GM23338 (cell line): ENCODE data around the gene ZNF226. TPM values are rescaled to one million over a fixed set of nuclear protein-coding genes. Genes with fewer than 3 reads are reported as not detected.

Source experiments
- ATAC-seq: fragments of 200-7000 bp; cut with Tn5 transposase; 3 replicates; pipeline ENCODE4 v1.9.1; 2020
- DNase-seq: peaks from one replicate; pipeline ENCODE4 v3.0.0-alpha.2; 2015; ENCODE audit warnings: low spot score
- H2AFZ ChIP-seq: fragments of 200-600 bp; sonication (generic); 2 replicates; pipeline ENCODE4 v1.8.0; 2016; ENCODE audit warnings: antibody characterized with exemption, mild to moderate bottlenecking, moderate library complexity
- H3F3A ChIP-seq: fragments of 200-600 bp; sonication (generic); replicated peaks from 2 replicates; pipeline ENCODE4 v1.8.0; 2017; ENCODE audit warnings: antibody characterized with exemption, mixed run types, low read depth
- H3K27ac ChIP-seq: fragments of 200-600 bp; sonication (generic); 2 replicates; pipeline ENCODE4 v1.6.1; 2016; ENCODE audit warnings: low read depth
- H3K27me3 ChIP-seq: fragments of 200-600 bp; sonication (generic); 2 replicates; pipeline ENCODE4 v1.8.0; 2016; ENCODE audit warnings: mild to moderate bottlenecking, mixed run types, moderate library complexity; ENCODE audit not compliant: insufficient read depth
- H3K36me3 ChIP-seq: fragments of 200-600 bp; sonication (generic); 2 replicates; pipeline ENCODE4 v1.8.0; 2016; ENCODE audit warnings: mild to moderate bottlenecking; ENCODE audit not compliant: insufficient read depth
- H3K4me1 ChIP-seq: fragments of 200-600 bp; sonication (generic); 2 replicates; pipeline ENCODE4 v1.8.0; 2016; ENCODE audit warnings: mild to moderate bottlenecking, moderate library complexity; ENCODE audit not compliant: insufficient read depth
- H3K4me2 ChIP-seq: fragments of 200-600 bp; sonication (generic); 2 replicates; pipeline ENCODE4 v1.7.1; 2017; ENCODE audit warnings: mixed run types
- H3K4me3 ChIP-seq: fragments of 200-600 bp; sonication (generic); 2 replicates; pipeline ENCODE4 v1.6.1; 2016; ENCODE audit warnings: mixed run types
- H3K79me2 ChIP-seq: fragments of 200-600 bp; sonication (generic); replicated peaks from 2 replicates; pipeline ENCODE4 v1.8.0; 2017; ENCODE audit warnings: mild to moderate bottlenecking; ENCODE audit not compliant: insufficient read depth
- H3K9me2 ChIP-seq: fragments of 200-600 bp; sonication (generic); 2 replicates; pipeline ENCODE4 v1.8.0; 2017; ENCODE audit not compliant: insufficient read depth
- H4K20me1 ChIP-seq: fragments of 200-600 bp; sonication (generic); replicated peaks from 2 replicates; pipeline ENCODE4 v1.8.0; 2017; ENCODE audit warnings: mild to moderate bottlenecking; ENCODE audit not compliant: insufficient read depth
- H3K27ac Mint-ChIP-seq: 2 replicates; pipeline ENCODE4 v1.8.0; 2020; ENCODE audit warnings: inconsistent platforms, mild to moderate bottlenecking, moderate library complexity, mixed read lengths
- H3K27me3 Mint-ChIP-seq: 3 replicates; pipeline ENCODE4 v1.8.0; 2022; ENCODE audit warnings: low read depth, mild to moderate bottlenecking, moderate library complexity, mixed read lengths, inconsistent platforms; ENCODE audit not compliant: insufficient read depth, poor library complexity
- H3K36me3 Mint-ChIP-seq: 3 replicates; pipeline ENCODE4 v1.8.0; 2021; ENCODE audit warnings: low read depth, mild to moderate bottlenecking, inconsistent platforms, moderate library complexity, mixed read lengths
- H3K4me1 Mint-ChIP-seq: 3 replicates; pipeline ENCODE4 v1.8.0; 2020; ENCODE audit warnings: mild to moderate bottlenecking, inconsistent platforms, mixed read lengths
- H3K4me3 Mint-ChIP-seq: 3 replicates; pipeline ENCODE4 v1.8.0; 2021; ENCODE audit warnings: moderate library complexity, mild to moderate bottlenecking, inconsistent platforms, mixed read lengths
- H3K9me3 Mint-ChIP-seq: 3 replicates; pipeline ENCODE4 v1.8.0; 2020; ENCODE audit warnings: moderate library complexity, mild to moderate bottlenecking, inconsistent platforms, mixed read lengths
- CTCF ChIP-seq, 2 experiments: fragments of 200-600 bp in 1 of 2; sonication (generic) in 1 of 2; conservative IDR thresholded peaks; 2 replicates each; pipeline versions ENCODE4 v1.5.1 to v1.6.1; 2016 to 2017; ENCODE audit warnings: antibody characterized with exemption in 2 of 2, low read depth in 2 of 2, mild to moderate bottlenecking in 2 of 2, moderate library complexity in 1 of 2
- ETS1 ChIP-seq: IDR thresholded peaks from 2 replicates; pipeline ENCODE4 v1.6.1; 2016; ENCODE audit warnings: antibody characterized with exemption
- NANOG ChIP-seq: IDR thresholded peaks from 2 replicates; pipeline ENCODE4 v1.6.1; 2016; ENCODE audit warnings: antibody characterized with exemption, borderline replicate concordance
- POLR2AphosphoS5 ChIP-seq: IDR thresholded peaks from 2 replicates; pipeline ENCODE4 v1.6.1; 2016; ENCODE audit warnings: antibody characterized with exemption, low read depth
- STAT1 ChIP-seq: IDR thresholded peaks from one replicate; pipeline ENCODE4 v1.6.1; 2016; ENCODE audit warnings: antibody characterized with exemption; ENCODE audit not compliant: unreplicated experiment
- ZNF331 ChIP-seq: fragments of 250-450 bp; sonication (Bioruptor Pico); IDR thresholded peaks from 2 replicates; pipeline ENCODE4 v1.5.0; 2020; ENCODE audit warnings: low read depth, mild to moderate bottlenecking, moderate library complexity
- polyA plus RNA-seq: library from polyadenylated mRNA; unstranded; fragments of >200 nt; fragmentation: Nextera tagmentation; extraction: Ambion mirVana; gene quantifications from 2 replicates; pipeline ENCODE4 v1.2.1, GENCODE V29; 2016
- total RNA-seq: library from RNA; depleted of rRNA; stranded (reverse); fragments of >200 nt; shearing (Covaris generic); gene quantifications from 2 replicates; pipeline ENCODE4 v1.2.3, GENCODE V29; 2014
- TF ChIP-seq, protein P1 (sequence below): fragments of 250-450 bp; sonication (Bioruptor Pico); IDR thresholded peaks from 2 replicates; pipeline ENCODE4 v1.5.0; 2020; ENCODE audit warnings: mild to moderate bottlenecking, moderate library complexity

ZNF226 gene
- total and polyA plus RNA-seq, 2 experiments from 2014 or later: 10.5 to 11.7 TPM

- Histone ChIP-seq H3F3A (no peaks in the 10 kb centered on the region), H3K27ac (no peak within 1 kb of the TSS), H3K4me1 (peaks cover 4% of the 10 kb centered on the region; the same call in 1 of the 2 replicates), H3K4me3 (peak within 1 kb of the TSS; percentile 97), H2AFZ (peak within 1 kb of the TSS; percentile 100), H3K27me3 (no peaks in the 10 kb centered on the region), H4K20me1 (no peaks in the 10 kb centered on the region), H3K36me3 (no peaks in the 10 kb centered on the region; the same call in 1 of the 2 replicates), H3K4me2 (peak within 1 kb of the TSS; percentile 86), H3K9me2 (no peaks in the 10 kb centered on the region), H3K79me2 (peaks cover 6% of the 10 kb centered on the region; the same call in 1 of the 2 replicates)
- H3K4me1 Mint-ChIP-seq: peaks cover 7% of the 10 kb centered on the region; the same call in 2 of the 3 replicates
- peak; percentile 94 for ATAC-seq
- peak within 1 kb of the TSS; percentile 96 for H3K4me3 Mint-ChIP-seq
- TF ChIP-seq POLR2AphosphoS5 (peak; percentile 66), ZNF331 (CRISPR knock-in tag) (no peak), ETS1 (peak; percentile 84)
- no peaks in the 10 kb centered on the region for H3K9me3 Mint-ChIP-seq
- peak; percentile 76 for DNase-seq
- peaks cover 12% of the 10 kb centered on the region; the same call in 2 of the 3 replicates for H3K36me3 Mint-ChIP-seq
- H3K27ac Mint-ChIP-seq: peak within 1 kb of the TSS; percentile 11
- peaks cover 10% of the 10 kb centered on the region for H3K27me3 Mint-ChIP-seq
Observed at GRCh38 chr19:44141191-44142058, 23.5 kb upstream of the ZNF226 start, which contains the start of gene ZNF234. ZNF234 (plus strand) TSS chr19:44141554; CDS start chr19:44144633, 3,079 bp downstream.

GRCh38 chr19:44142059-44142433 lies 22.9 kb upstream of the ZNF226 start:
- peaks cover 12% of the 10 kb centered on the region; the same call in 2 of the 3 replicates for H3K36me3 Mint-ChIP-seq
- Histone ChIP-seq H3K79me2 (peaks cover 6% of the 10 kb centered on the region; the same call in 1 of the 2 replicates), H2AFZ (peak overlapping the region; percentile 100), H3F3A (no peaks in the 10 kb centered on the region), H3K27me3 (no peaks in the 10 kb centered on the region), H3K27ac (no peak overlapping the region), H3K4me3 (peak overlapping the region; percentile 97), H3K36me3 (no peaks in the 10 kb centered on the region; the same call in 1 of the 2 replicates), H3K4me2 (peak overlapping the region; percentile 86), H3K4me1 (peaks cover 4% of the 10 kb centered on the region; the same call in 1 of the 2 replicates), H3K9me2 (no peaks in the 10 kb centered on the region), H4K20me1 (no peaks in the 10 kb centered on the region)
- H3K9me3 Mint-ChIP-seq: no peaks in the 10 kb centered on the region
- peaks cover 10% of the 10 kb centered on the region for H3K27me3 Mint-ChIP-seq
- DNase-seq (no peak), ATAC-seq (peak; percentile 23)
- no peak overlapping the region for H3K27ac Mint-ChIP-seq
- peaks cover 7% of the 10 kb centered on the region; the same call in 2 of the 3 replicates for H3K4me1 Mint-ChIP-seq
- peak overlapping the region; percentile 96 for H3K4me3 Mint-ChIP-seq
- TF ChIP-seq STAT1: no peak
- TF ChIP-seq NANOG: no peak
- TF ChIP-seq CTCF (conservative IDR thresholded peaks at IDR 0.05; ENCODE audit: low read depth in 2 of 2): no peak
- TF ChIP-seq, protein P1, sequence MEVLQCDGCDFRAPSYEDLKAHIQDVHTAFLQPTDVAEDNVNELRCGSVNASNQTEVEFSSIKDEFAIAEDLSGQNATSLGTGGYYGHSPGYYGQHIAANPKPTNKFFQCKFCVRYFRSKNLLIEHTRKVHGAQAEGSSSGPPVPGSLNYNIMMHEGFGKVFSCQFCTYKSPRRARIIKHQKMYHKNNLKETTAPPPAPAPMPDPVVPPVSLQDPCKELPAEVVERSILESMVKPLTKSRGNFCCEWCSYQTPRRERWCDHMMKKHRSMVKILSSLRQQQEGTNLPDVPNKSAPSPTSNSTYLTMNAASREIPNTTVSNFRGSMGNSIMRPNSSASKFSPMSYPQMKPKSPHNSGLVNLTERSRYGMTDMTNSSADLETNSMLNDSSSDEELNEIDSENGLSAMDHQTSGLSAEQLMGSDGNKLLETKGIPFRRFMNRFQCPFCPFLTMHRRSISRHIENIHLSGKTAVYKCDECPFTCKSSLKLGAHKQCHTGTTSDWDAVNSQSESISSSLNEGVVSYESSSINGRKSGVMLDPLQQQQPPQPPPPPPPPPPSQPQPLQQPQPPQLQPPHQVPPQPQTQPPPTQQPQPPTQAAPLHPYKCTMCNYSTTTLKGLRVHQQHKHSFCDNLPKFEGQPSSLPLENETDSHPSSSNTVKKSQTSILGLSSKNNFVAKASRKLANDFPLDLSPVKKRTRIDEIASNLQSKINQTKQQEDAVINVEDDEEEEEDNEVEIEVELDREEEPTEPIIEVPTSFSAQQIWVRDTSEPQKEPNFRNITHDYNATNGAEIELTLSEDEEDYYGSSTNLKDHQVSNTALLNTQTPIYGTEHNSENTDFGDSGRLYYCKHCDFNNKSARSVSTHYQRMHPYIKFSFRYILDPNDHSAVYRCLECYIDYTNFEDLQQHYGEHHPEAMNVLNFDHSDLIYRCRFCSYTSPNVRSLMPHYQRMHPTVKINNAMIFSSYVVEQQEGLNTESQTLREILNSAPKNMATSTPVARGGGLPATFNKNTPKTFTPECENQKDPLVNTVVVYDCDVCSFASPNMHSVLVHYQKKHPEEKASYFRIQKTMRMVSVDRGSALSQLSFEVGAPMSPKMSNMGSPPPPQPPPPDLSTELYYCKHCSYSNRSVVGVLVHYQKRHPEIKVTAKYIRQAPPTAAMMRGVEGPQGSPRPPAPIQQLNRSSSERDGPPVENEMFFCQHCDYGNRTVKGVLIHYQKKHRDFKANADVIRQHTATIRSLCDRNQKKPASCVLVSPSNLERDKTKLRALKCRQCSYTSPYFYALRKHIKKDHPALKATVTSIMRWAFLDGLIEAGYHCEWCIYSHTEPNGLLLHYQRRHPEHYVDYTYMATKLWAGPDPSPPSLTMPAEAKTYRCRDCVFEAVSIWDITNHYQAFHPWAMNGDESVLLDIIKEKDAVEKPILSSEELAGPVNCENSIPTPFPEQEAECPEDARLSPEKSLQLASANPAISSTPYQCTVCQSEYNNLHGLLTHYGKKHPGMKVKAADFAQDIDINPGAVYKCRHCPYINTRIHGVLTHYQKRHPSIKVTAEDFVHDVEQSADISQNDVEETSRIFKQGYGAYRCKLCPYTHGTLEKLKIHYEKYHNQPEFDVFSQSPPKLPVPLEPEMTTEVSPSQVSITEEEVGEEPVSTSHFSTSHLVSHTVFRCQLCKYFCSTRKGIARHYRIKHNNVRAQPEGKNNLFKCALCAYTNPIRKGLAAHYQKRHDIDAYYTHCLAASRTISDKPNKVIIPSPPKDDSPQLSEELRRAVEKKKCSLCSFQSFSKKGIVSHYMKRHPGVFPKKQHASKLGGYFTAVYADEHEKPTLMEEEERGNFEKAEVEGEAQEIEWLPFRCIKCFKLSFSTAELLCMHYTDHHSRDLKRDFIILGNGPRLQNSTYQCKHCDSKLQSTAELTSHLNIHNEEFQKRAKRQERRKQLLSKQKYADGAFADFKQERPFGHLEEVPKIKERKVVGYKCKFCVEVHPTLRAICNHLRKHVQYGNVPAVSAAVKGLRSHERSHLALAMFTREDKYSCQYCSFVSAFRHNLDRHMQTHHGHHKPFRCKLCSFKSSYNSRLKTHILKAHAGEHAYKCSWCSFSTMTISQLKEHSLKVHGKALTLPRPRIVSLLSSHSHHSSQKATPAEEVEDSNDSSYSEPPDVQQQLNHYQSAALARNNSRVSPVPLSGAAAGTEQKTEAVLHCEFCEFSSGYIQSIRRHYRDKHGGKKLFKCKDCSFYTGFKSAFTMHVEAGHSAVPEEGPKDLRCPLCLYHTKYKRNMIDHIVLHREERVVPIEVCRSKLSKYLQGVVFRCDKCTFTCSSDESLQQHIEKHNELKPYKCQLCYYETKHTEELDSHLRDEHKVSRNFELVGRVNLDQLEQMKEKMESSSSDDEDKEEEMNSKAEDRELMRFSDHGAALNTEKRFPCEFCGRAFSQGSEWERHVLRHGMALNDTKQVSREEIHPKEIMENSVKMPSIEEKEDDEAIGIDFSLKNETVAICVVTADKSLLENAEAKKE: no peak
